GM10266 (cell line): Measurements from ENCODE around the gene UBE2G1.

Source experiments
- DNase-seq: peaks from one replicate; pipeline ENCODE4 v3.0.0; 2012; ENCODE audit errors: extremely low spot score
- CTCF ChIP-seq: IDR thresholded peaks from 2 replicates; pipeline ENCODE4 v1.5.1; 2012; ENCODE audit warnings: mild to moderate bottlenecking, low read depth; ENCODE audit not compliant: control insufficient read depth, insufficient read depth; ENCODE audit errors: missing control alignments

UBE2G1 gene

GRCh38 chr17:4235372-4236279 lies 130.8 kb downstream of the UBE2G1 start:
- no peak for DNase-seq
- TF ChIP-seq CTCF = no peak

- no peak for DNase-seq
- TF ChIP-seq CTCF = no peak
These were observed 132.1 kb downstream of the UBE2G1 start for GRCh38 chr17:4234401-4234800.

GRCh38 chr17:4233668-4234258 lies 132.7 kb downstream of the UBE2G1 start:
- DNase-seq = no peak
- TF ChIP-seq CTCF = no peak

GRCh38 chr17:4232168-4232813 lies 134.2 kb downstream of the UBE2G1 start:
- TF ChIP-seq CTCF = no peak
- no peak for DNase-seq

GRCh38 chr17:4229627-4230541 lies 136.6 kb downstream of the UBE2G1 start:
- no peak for DNase-seq
- TF ChIP-seq CTCF = no peak

- no peak for TF ChIP-seq CTCF
- no peak for DNase-seq
These were observed 144.4 kb downstream of the UBE2G1 start for GRCh38 chr17:4221899-4222659.
